ELF-1 (cell line): Measurements from ENCODE around the gene TGM2.

ENCODE experiments used
- DNase-seq: peaks from one replicate; pipeline ENCODE4 v3.0.0-alpha.2; 2016; ENCODE audit warnings: low read depth, low spot score

The TGM2 gene

DNA sequence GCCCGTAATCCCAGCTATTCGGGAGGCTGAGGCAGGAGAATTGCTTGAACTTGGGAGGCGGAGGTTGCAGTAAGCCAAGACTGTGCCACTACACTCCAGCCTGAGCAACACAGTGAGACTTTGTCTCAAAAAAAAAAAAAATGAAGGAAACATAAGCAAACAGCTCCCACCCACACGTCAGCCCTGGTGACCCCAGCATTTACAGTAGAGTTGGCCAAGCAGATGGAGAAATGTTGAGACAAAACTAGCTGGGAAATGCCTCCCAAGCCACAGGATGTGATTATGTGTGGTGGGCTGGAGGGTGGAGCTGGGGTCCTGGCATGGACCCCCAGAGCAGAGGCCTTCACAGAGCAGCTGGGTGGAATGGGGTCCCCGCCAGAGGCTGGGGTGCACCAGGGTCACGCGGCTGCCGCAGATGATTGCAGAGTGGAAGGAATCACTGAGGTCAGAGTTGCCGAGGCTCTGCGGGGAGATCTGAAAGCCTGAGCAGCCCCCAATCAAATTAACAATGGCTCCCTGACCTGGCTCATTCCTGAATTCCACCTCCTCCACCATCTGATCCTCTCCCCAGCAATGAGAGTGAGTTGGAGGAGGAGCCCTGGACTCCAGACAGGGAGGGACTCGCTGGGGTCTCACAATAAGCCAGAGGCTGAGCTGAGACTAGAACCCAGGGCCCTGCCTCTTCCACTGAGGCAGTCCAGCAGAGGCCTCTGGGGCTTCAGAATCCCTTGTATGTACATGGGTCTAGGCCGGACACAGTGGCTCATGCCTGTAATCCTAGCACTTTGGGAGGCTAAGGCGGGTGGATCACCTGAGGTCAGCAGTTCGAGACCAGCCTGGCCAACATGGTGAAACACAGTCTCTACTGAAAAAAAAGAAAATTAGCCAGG, 34.7 kb upstream of the TGM2 start:
- DNase-seq, result no peak

DNA sequence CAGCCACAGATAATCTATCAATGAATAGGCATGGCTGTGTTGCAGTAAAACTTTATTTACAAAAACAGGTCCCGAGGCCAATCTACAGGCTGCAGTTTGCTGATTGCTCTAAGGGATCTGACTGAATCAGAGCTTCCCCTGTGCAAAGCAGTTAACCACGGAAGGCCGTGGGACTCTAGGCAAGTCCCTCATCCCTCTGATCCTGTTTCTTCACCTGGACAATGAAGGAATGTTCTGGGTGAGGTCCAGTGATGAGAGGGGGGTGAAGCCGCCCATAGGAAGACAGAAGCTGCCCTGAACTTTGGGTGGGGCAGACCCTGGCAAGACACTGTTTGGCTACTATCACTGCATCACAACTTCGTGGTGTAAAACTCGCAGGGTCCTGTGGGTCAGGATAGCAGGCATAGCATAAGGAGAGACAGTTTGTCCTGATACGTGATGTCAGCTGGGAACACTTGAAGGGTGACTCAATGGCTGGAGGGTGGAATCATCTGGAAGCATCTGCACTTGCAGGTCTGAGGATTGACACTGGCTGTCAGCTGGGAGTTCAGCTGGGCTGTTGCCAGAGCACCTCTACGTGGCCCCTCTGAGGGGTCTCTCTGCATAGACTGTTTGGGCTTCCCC, 33.3 kb upstream of the TGM2 start:
- no peak for DNase-seq

DNA sequence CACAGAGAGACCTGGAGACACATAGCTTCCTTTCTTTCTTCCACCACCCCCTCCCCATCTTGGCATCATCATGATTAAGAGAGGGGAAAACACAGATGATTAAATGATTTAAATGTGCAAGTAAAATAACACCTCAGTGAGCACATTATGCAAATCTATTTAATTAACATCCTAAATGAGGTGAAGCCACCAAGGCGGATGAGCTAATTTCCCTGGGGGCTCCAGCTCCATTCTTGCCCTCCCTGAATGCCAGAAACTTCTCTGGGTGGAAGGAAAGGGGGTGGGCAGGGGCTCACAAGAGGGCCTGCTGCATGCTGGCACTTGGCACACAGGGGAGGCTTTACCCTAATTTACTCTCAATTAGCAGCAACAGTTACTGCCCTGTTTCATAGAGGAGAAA, 32.5 kb upstream of the TGM2 start:
- no peak for DNase-seq

DNA sequence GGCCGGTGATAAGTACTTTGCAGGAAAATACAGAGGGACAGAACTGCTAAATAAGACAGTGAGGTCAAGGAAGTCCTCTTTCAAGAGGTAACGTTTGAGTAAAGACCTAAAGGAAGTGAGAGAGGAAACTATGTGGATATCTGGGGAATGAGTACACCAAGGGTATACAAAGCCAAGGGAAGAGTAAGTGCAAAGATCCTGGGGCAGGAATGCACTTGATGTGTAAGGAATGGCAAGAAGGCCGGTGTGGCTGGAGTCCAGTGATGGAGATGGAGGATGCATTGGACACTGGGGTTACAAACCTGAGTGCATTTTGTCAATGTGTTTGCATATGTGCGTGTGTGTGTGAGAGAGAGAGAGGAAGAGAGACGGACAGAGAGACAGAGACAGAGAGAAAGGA, 32.1 kb upstream of the TGM2 start:
- no peak for DNase-seq

DNA sequence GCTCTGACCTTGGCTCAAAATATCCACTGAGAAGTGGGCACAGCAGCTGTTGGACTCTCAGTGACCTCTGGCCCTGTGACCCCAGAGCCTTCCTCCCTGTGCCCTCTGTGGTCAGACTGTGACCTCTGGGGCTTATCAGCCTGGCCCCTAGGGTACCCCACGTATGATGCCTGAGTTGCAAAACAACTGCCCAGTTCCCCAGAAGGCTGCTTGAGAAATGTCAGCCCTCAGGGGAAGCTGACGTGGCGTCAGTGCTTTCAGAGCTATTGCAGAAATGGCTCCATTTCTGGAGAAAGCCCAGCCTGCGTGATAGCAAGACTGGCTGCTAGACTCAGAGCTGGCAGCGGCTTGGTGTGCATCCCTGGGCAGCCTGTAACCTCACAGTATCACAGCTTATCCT, 31.5 kb upstream of the TGM2 start:
- no peak for DNase-seq

DNA sequence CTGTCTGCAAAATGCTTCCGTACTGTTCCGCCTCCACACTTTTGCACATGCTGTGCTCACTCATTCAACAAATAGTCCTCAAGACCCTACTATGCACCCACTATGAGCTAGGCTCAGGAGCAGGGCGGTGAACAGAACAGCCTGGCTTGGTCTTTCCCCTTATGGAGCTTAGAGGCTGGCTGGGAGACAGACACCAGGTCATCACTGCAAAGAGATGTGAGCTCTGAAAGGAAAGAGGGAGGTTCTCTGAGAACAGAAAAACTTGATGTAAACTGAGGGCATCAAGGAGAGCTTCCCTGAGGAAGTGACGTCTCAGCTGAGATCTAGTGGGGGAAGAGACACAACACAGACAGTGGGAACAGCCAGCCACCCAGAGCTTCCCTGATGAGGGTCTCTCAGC, 31.0 kb upstream of the TGM2 start:
- DNase-seq, result no peak

DNA sequence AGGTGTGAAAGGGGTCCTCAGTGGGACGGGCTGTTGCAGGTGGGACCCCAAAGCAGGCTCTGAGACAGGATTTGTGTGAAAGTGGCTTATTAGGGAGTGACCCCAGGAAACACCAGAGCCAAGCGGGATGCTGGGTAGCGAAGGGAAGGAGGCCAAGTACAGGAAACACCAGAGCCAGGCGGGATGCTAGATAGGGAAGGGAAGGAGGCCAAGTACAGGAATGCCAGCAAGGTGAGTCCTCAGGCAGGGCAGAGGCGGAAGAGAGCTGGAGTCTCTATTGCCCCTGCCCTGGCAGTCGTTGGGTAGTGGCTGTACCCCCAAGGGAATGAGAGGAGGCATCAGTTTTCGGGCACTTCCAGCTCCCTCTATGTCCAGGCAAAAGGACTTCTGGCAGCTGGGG, 30.5 kb upstream of the TGM2 start:
- DNase-seq, result no peak

DNA sequence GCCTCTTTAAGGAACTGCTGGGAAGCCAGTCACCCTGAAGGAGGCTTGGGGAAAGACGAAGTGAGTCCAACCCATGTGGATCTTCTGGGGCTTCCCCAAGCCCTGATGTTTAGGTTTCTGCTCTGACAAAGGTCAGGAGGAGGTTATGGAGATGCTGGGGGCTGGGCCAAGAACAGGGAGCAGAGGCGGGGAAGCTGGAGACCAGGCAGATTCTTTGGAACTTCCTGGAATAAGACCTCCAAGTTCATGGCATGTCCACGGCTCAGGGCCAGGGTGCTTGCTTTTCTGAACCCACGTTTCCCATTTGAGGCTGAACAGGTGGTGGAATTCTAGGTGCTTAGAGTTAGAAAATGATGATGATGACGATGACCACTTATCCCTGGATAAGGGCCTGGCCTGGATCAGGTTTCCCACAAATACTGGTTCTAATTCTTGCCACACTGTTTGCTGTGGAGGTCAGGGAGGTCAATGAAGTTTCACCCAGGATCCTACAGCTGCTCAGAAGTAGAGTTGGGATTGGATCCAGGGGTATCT, 30.0 kb upstream of the TGM2 start:
- no peak for DNase-seq

DNA sequence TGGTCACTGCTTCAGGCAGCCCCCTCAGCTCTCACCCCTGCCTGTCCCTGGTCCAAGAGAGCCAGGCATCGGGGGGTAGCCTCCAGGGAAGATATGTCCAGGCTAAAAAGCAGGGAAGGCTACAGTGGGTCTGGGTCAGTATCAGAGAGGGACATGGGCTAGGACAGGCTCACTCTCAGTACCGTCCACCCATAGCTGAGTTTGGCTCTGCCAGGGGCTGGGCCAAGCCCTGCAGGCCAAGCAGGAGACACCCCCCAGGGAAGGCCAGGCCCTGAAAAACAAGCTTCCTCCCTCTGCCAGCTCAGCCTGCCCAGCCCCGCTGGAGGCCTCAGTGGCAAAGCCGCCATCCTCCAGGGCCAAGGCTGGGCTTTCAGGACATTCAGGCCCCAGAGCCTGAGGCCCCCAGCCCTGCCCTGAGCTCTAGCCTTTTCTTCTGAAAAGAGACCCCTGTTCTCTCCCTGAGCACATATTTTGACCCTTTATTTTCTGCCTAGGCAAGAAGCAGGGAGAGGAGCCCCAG, 28.6 kb upstream of the TGM2 start:
- no peak for DNase-seq

DNA sequence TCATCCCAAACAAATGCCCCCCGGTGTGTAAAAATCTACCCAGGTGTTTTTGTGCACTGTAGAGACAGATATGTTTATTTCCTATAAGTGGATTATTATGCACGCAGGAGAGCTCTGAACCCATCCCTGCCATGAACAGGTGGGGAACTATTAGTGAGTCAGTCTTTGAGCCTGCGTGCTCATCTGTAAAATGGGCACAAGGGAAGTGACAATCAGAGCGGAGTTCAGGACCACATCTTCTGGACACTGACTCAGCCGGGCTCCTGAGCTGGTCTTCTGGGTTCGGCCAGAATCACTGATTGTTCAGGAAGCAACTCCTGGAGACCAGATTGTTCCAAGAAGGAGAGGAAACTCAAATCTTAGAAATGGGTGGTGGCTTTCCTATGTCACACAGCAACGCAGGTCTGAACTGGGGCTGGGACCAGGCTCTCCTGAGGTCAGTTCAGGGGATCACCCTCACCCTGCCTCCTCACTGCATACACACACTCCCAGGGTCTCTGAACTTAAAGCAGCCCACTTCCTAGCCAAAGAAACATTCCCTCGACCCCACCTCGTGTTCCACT, 27.3 kb upstream of the TGM2 start:
- DNase-seq, result no peak

DNA sequence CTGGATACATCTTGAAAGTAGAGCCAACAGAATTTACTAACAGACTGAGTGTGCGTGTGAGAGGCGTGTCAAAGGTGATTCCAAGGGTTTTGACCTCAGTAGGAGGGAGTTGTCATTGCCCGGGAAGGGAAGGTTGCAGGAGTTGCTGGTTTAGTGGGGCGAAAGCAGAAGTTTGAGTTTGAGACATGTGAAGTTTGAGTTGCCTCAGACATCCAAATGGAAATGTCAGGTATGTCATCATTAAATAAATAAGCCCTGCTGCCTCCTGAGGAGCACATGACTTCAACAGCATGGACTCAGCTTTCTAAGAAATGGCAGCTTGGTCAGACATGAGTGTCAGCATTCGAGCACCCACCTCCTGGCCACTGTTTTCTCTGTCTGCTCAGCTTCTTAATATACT, 26.6 kb upstream of the TGM2 start:
- no peak for DNase-seq

DNA sequence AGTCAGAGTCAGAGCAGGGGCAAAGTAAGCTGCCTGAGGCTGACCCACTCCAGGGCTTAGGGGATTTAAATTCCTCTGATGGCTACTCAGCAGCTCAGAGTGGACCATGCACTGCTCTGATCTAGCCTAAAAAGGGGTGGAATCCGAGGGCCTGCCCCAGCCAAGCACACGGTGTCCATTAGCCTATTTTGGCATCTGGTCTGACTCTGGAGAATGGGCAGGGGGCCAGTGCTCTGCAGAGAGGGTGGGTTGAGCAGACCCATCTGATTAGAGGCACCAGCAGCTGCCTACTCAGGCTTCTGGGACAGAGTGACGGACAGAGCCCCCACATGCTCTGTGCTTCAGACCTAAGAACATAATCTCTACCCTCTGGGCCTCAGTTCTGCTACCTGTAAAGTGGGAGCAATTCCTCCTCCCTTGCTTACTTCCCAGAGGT, 25.9 kb upstream of the TGM2 start:
- peak; percentile 59 for DNase-seq

DNA sequence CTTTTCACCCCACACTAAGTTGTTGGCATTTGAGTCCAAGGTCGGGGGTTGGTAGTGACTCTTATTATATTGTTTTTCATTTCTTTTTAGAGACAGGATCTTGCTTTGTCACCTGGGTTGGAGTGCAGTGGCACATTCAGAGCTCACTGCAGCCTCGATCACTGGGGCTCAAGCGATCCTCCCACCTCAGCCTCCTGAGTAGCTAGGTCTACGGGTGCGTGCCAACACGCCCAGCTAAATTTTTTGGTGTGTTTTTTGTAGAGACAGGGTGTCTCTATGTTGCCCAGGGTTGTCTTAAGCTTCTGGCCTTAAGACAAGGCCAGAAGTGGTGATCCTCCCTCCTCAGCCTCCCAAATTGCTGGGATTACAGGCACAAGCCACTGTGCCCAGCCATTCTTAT, 25.1 kb upstream of the TGM2 start:
- DNase-seq, result no peak

DNA sequence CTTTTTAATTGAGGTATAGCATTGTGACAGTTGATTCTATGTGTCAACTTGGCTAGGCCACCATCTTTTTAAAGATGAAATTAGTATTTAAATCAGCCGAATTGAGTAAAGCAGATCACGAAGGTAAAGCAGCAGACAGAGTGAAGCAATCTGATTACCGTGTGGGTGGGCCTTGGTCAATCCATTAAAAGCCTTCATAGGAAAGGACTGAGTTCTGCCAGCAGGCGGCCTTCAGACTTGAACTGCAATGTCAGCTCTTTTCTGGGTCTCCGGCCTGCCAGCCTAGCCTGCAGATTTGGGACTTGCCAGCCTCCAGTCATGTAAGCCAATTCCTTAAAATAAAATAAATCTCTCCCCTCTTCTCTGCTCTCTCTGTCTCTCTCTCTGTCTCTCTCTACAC, 22.4 kb upstream of the TGM2 start:
- peak; percentile 61 for DNase-seq

DNA sequence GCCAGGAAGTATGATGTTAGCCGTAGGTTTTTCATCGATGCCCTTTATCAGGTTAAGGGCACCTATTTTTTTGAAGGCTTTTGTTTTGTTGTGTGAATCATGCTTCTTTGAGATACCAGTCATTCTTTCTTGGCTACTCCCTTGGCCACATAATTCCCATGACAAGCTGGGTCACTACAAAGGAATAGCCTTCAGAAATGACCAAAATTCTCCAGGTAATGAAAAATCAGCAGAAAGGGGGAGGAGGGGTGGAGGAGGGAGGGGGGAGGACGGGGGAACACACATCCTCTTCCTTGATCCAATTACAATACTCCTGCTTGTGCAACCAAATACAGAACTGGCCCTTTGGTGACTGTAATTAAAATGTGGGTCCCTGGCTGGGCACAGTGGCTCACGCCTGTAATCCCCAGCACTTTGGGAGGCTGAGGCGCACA, 21.7 kb upstream of the TGM2 start:
- DNase-seq, result no peak

DNA sequence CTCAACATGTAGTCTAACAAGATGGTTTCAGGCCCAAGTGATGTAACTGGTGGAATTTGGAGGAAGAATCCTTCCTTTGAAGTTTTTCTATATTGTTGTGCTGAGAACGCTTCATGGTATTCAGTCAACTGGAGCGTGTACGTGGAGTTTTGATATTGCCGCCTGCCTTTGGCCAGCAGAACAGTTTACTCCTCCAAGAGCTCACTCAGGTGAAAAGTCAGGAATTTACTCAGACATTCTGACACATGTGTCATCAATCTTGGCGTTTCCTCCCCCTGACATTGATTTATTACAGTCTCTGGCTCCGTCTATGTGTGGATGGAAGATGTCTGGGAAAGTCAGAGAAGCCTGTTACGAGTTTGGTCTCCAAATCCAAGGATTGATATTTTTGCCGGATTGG, 19.0 kb upstream of the TGM2 start:
- DNase-seq, result no peak

DNA sequence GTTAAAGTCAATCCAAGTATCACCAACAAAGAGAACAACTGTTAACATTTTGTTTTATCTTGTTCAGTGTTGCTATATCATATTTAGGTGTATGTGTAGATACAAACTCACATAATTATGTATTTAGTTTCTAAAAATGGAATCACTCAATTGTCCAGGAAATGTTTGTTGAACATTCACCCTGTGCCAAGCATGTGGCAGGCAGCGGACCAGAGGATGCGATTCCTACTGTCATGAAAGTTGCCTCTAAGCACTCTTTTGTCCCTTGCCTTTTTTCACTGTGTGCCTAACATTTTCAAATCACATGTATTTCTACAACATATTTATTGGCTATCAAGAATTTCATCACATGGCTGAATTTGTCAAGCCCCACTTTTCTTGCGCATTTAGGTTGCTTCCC, 16.9 kb upstream of the TGM2 start:
- no peak for DNase-seq

DNA sequence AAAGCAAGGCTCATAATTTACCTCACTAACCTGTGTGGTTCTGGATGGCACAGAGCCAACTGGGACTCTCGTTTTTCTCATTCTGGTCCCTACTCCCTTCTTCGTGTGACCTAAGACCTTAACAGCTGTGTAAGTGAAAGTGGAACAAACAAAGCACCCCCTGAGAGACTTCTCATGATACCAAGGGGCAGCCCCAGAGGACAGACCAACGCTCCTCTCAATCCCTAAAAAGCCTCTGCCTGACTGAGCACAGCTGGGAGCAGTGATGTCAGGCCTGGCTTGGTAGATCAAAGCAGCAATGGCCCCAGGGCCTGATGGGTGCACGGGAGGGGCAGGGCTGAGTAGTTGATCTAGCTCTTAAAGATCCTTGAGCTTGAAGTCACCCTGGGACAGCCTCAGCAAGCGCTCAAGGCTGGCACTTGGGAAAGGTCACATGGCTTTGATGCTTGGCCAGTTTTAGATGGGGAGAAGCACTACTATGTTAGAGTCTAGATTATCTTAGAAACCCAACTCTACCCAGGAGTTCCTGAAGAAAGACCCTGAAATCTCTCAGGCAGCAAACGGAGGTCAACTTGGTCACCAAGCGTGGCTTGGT, 16.2 kb upstream of the TGM2 start:
- peak; percentile 49 for DNase-seq

DNA sequence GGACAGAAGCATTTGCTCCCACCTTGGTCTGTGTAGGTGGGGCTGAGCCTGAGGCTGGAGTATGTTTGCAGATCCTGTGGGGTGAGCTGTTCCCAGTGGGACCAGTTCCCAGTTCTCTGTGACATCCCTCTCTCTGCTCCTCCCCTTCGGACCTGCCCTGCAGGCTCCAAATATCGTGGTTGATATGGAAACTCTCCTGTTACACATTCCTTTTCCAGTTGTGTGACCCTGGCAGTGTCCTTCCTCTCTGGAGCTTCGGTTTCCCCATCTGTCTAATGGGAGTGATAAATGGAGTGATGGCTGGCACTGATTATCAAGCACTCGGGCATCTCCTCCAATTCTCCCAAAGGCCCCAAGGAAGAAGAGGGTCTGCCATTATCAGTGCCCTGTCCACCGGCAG, 15.7 kb upstream of the TGM2 start:
- no peak for DNase-seq

DNA sequence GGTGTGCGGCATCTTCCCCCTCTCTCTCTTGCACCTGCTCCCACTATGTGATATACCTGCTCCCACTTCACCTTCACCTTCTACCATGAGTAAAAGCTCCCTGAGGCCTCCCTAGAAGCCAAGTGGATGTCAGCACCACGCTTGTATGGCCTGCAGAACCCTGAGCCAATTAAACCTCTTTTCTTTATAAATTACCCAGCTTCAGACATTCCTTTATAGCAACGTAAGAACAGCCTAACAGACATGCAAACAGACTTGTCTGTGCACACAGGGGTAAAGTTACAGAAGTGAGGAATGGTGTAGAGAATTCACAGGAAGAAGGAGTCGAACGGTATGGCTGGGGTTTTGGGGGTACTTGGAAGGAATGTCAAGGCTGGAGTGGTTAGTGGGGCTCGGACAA, 14.8 kb upstream of the TGM2 start:
- no peak for DNase-seq

DNA sequence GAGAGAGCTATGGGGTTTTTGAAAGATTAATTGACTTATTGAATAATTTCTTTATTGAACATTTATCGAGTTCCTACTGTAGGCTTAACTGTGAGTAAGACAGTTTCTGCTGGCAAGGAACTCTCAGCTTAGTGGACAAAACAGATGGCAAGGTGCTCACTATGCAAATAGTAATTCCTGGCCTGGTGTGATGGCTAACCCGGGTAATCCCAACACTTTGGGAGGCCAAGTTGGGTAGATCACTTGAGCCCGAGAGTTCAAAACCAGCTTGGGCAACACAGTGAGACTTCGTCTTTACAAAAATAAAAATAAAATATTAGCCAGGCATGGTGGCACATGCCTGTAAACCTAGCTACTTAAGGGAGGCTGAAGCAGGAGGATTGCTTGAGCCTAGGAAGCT, 13.5 kb upstream of the TGM2 start:
- DNase-seq, result no peak

DNA sequence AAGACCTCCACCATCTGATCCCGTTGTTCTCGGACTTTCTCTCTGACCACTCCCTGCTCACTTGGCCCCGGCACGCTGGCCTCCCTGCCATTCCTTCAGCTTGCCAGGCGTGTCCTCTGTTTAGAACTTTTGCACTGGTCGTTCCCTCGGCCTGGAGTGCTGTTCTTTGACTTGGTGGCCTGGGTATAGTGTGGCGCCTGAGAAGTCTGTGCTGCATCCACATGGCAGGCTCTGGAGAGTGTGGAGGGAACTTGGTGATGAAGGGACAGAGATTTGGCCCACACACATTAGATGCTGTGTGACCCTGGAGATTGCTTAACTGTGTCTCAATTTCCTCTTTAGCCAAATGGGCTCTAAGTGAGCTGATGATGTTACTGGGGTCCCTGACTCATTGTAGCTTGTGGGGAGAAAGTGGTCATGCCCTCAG, 13.0 kb upstream of the TGM2 start:
- DNase-seq, result no peak
